SK-N-SH (cell line): Measurements from ENCODE around the gene ASAP2.

Experiments used
- CHD2 ChIP-seq: fragments of 150-350 bp; IDR thresholded peaks from 2 replicates; pipeline ENCODE4 v1.6.1; 2018; ENCODE audit warnings: low read length; ENCODE audit not compliant: partially characterized antibody
- CTCF ChIP-seq: fragments of 200-600 bp; sonication (generic); IDR thresholded peaks from 2 replicates; pipeline ENCODE4 v1.6.1; 2017; ENCODE audit warnings: antibody characterized with exemption, mild to moderate bottlenecking, moderate library complexity
- POLR2AphosphoS5 ChIP-seq: IDR thresholded peaks from 2 replicates; pipeline ENCODE4 v1.6.1; 2012; ENCODE audit warnings: low read depth, low read length
- RFX5 ChIP-seq: IDR thresholded peaks from 2 replicates; pipeline ENCODE4 v1.6.1; 2012; ENCODE audit warnings: mild to moderate bottlenecking, improper control_type of control experiment, low read length
- TF ChIP-seq, protein P1 (sequence below): IDR thresholded peaks from 2 replicates; pipeline ENCODE4 v1.4.0; 2012; ENCODE audit warnings: low read depth

DNA sequence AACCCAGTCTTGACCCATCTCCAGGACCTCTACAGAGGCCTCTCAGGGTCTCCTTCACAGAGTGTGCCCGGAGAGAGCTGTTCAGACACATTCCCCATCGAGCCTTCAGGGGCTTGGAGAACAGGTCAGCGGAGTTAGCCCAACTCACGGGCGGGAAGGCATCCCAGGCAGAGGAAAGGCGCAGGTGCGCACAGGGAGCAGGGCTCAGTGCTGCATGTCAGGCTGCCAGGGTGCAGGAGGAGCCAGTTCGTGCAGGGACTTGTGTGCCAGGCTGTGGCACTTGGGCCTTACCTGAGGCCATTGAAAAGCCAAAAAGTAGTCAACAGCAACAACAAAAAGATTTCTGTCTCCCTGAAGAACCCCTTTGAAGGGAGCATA is 112.7 kb downstream of the ASAP2 start:
- no peak for TF ChIP-seq CTCF
- TF ChIP-seq RFX5 = no peak
- TF ChIP-seq, protein P1, sequence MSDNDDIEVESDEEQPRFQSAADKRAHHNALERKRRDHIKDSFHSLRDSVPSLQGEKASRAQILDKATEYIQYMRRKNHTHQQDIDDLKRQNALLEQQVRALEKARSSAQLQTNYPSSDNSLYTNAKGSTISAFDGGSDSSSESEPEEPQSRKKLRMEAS = no peak
- TF ChIP-seq POLR2AphosphoS5 = no peak
- no peak for TF ChIP-seq CHD2
